ENCODE data around the gene RPL9. TPM values are rescaled to one million over a fixed set of nuclear protein-coding genes. Genes with fewer than 3 reads are reported as not detected.
A peak's percentile ranks its signal among the peaks of the same experiment; 100 is the strongest.

RPL9 gene
- total RNA-seq (2021; fragmentation: NEBNext Ultra II Directional; extraction: Animal tissue kit (Norgen Biotek cat#: 25700)) (1,161 and 1,163 TPM in 2 replicates), polyA plus RNA-seq (2011; rRNA removed) (427 and 1,184 TPM in 2 replicates), polyA minus RNA-seq (2011; rRNA and poly(A)+ RNA removed) (111 and 181 TPM in 2 replicates)
- polyA plus RNA-seq (2011; cell fraction: cytosol; rRNA removed): 1,821 TPM
- polyA plus RNA-seq (2011; cell fraction: nucleus; rRNA removed): 333 TPM
- polyA plus RNA-seq (2012, experiment 1 of 2): 826 to 1,542 TPM (median 1,147 TPM) in 4 replicates
- polyA plus RNA-seq (2012, experiment 2 of 2): 3,492 TPM
- polyA plus RNA-seq (2013, experiment 1 of 2): 2,151 TPM
- 2,199 TPM for polyA plus RNA-seq (2013, experiment 2 of 2)
- polyA minus RNA-seq (2011; cell fraction: cytosol; rRNA and poly(A)+ RNA removed): 653 TPM
- polyA minus RNA-seq (2011; cell fraction: nucleus; rRNA and poly(A)+ RNA removed): 338 TPM
- long read RNA-seq, experiment 1, transcript RPL9-203 (7 exons, 1,127 nt): major isoform, 131 of 191 reads
- long read RNA-seq, experiment 1, transcript RPL9-214 (8 exons, 2,354 nt): minor isoform, 9 of 191 reads
- long read RNA-seq, experiment 1, partial matches to known transcripts: 15 of 191 reads
- long read RNA-seq, experiment 1, other reads (novel, unspliced or antisense): 28 of 191 reads
- long read RNA-seq, experiment 2, transcript RPL9-214 (8 exons, 2,354 nt): minor isoform, 21 of 299 reads
- long read RNA-seq, experiment 2, transcript RPL9-203 (7 exons, 1,127 nt): major isoform, 237 of 299 reads
- long read RNA-seq, experiment 2, partial matches to known transcripts: 6 of 299 reads
- long read RNA-seq, experiment 2, other reads (novel, unspliced or antisense): 33 of 299 reads

DNA sequence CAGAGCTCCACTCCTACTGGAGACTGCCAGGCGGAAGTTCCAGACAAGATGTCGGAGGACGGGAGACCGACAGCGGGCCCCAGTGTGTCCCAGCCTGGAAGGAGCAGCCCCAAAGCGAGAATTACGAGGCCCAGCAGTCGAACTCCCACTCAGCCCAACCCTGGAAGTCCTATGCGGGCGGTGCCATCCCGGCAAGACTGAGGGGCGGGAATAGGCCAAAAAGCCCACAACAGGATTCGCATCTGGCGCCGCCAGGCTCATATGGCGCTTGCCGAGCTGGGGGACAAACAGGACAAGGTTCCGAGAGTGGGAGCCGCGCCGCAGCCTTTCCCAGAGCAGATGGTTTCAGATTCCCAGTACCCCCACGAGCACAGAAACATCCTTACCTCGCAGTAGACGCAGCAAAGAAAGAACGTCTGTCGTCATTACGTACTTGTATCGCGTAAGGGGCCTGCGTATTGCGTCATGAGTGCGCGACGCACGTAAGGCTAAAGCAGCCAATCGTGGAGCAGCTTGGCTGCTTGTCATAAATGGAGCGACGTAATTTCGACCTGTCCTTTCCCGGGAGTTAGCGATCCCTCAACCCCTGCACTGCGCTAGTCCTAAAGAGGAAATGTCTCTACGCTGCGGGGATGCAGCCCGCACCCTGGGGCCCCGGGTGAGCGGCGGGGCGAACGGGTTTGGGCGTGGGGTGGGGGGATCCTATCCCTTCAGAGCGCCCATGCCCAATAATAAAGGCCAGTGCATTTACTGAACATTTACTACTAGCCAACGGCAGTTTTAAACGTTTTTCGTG, at the start of gene RPL9, which contains the start of gene LIAS:
Gene RPL9 (minus strand): TSS at position 418 of the 796 bp plus-strand sequence. CDS start 483 bp downstream, outside the sequence.
Gene LIAS (plus strand): TSS at position 552 of the 796 bp plus-strand sequence. CDS start 62 bp downstream, at position 614.
- peaks cover 0 to 4% (median 2%) of the 10 kb centered on the region in 4 experiments; a peak in 2 of 7 replicates for H3K4me1 ChIP-seq (replicated peaks in 1 of 4; ENCODE audit: control insufficient read depth in 3 of 4, insufficient read depth in 4 of 4, low read length in 3 of 4)
- peak within 1 kb of the TSS; percentile 56 for H4K5ac ChIP-seq (ENCODE audit: insufficient read length, low read depth, low read length)
- H3K4ac ChIP-seq (replicated peaks; ENCODE audit: insufficient read length, low read depth, low read length): peak within 1 kb of the TSS; percentile 84
- no peak within 1 kb of the TSS for H3K23ac ChIP-seq (ENCODE audit: insufficient read length)
- H2BK120ac ChIP-seq (replicated peaks; ENCODE audit: low read depth, low read length): no peak within 1 kb of the TSS
- 2% methylated on average over 55 of the region's 55 CpGs; no CpG with 5 or more reads in 1 of the 2 experiments for WGBS, 2 experiments (ENCODE audit: extremely low coverage in 1 of 2, insufficient coverage in 1 of 2, insufficient read length in 1 of 2, insufficient replicate concordance in 2 of 2, low coverage in 1 of 2, low lambda C conversion rate in 2 of 2, missing lambda C conversion rate in 1 of 2)
- peak within 1 kb of the TSS; percentile 99; the same call in 1 of the 2 replicates for H4K8ac ChIP-seq (ENCODE audit: extremely low read depth, insufficient read depth, low read length)
- H3K23me2 ChIP-seq (ENCODE audit: low read depth, low read length): peaks cover 6% of the 10 kb centered on the region; the same call in 1 of the 2 replicates
- ChIA-PET CTCF (ENCODE audit: partially characterized antibody) (interaction anchor here (0.9 to 3.9 kb wide), 2 partner anchors 8 to 11 kb away, joined by 3 to 18 read pairs; no protein-coding TSS in a partner anchor), POLR2A (ENCODE audit: partially characterized antibody) (interaction anchor here (0.6 to 6.4 kb wide), 46 partner anchors 7 to 1303 kb away, joined by 3 to 133 read pairs (median 4); partner anchors contain the start of genes N4BP2, RFC1, SMIM14 and UBE2K)
- peak within 1 kb of the TSS; percentile 47; the same call in 1 of the 2 replicates for H2AFZ ChIP-seq (ENCODE audit: low read length)
- peak within 1 kb of the TSS; percentile 49; the same call in 1 of the 2 replicates for H3K18ac ChIP-seq (ENCODE audit: extremely low read depth, low read length)
- H3K4me2 ChIP-seq (ENCODE audit: insufficient read depth in 1 of 2, low read depth in 2 of 2, low read length in 2 of 2): peak within 1 kb of the TSS; percentile 82 to 87
- peak; percentile 98 for FAIRE-seq
- H2BK20ac ChIP-seq (ENCODE audit: low read length): no peak within 1 kb of the TSS
- no peaks in the 10 kb centered on the region; the same call in 1 of the 2 replicates for H3K79me1 ChIP-seq (ENCODE audit: low read depth, low read length)
- H2BK12ac ChIP-seq (ENCODE audit: low read depth, low read length): no peak within 1 kb of the TSS; the same call in 1 of the 2 replicates
- peak; percentile 96 for DNase-seq (ENCODE audit: low read depth in 1 of 2, low spot score in 2 of 2)
- peak within 1 kb of the TSS; percentile 89 for H2BK5ac ChIP-seq (ENCODE audit: low read depth, low read length)
- peaks cover 22 to 62% (median 42%) of the 10 kb centered on the region in 4 experiments for H3K36me3 ChIP-seq (ENCODE audit: control insufficient read depth in 2 of 4, insufficient read depth in 4 of 4, low read length in 3 of 4)
- peak within 1 kb of the TSS; percentile 76 to 95 (median 92) for H3K4me3 ChIP-seq (ENCODE audit: extremely low read depth in 1 of 4, insufficient read depth in 2 of 4, low read depth in 3 of 4, low read length in 4 of 4)
- 0 out of 2 replicates have a peak within 1 kb of the TSS, but pooled peaks have one; percentile 4 for H2AK5ac ChIP-seq (ENCODE audit: low read depth, low read length)
- no peak within 1 kb of the TSS for H3K14ac ChIP-seq (ENCODE audit: insufficient read length)
- peak within 1 kb of the TSS; percentile 94 for H3K27ac ChIP-seq (ENCODE audit: low read depth, low read length)
- peak within 1 kb of the TSS; percentile 1; the same call in 1 of the 2 replicates for H2BK15ac ChIP-seq (ENCODE audit: low read length)
- peaks cover 2 to 10% of the 10 kb centered on the region in 2 experiments for H4K20me1 ChIP-seq (replicated peaks in 1 of 2; ENCODE audit: control insufficient read depth in 1 of 2, insufficient read depth in 2 of 2, low read length in 2 of 2)
- H3K56ac ChIP-seq (replicated peaks; ENCODE audit: insufficient read length, low read depth, low read length): peak within 1 kb of the TSS; percentile 35
- H3K27me3 ChIP-seq (replicated peaks in 1 of 4; ENCODE audit: control insufficient read depth in 3 of 4, extremely low read depth in 1 of 4, insufficient read depth in 3 of 4, low read length in 3 of 4): no peaks in the 10 kb centered on the region
- H3K9ac ChIP-seq (replicated peaks in 1 of 4; ENCODE audit: extremely low read depth in 1 of 4, low read depth in 3 of 4, low read length in 3 of 4): peak within 1 kb of the TSS; percentile 85 to 99 (median 98)
- H4K91ac ChIP-seq (replicated peaks; ENCODE audit: insufficient read length, low read length): peak within 1 kb of the TSS; percentile 70
- peaks cover 0 to 45% of the 10 kb centered on the region in 2 experiments; a peak in 3 of 4 replicates for H3K79me2 ChIP-seq (ENCODE audit: control insufficient read depth in 1 of 2, insufficient read depth in 2 of 2, low read length in 2 of 2)
- H3K9me3 ChIP-seq (ENCODE audit: insufficient read depth in 2 of 2, low read depth in 1 of 2, low read length in 1 of 2): no peaks in the 10 kb centered on the region
- no peak for TF ChIP-seq KDM1A (IDR thresholded peaks at IDR 0.05; ENCODE audit: borderline replicate concordance, low read length)
- TF ChIP-seq CREB1 (IDR thresholded peaks at IDR 0.05): peak; percentile 100
- peak; percentile 26 to 87; a peak in 2 of 4 replicates for TF ChIP-seq SIN3A (conservative IDR thresholded peaks at IDR 0.05 in 1 of 2, IDR thresholded peaks at IDR 0.05 in 1 of 2; ENCODE audit: low read depth in 1 of 2, low read length in 2 of 2)
- no peak for TF ChIP-seq RNF2 (IDR thresholded peaks at IDR 0.05; ENCODE audit: borderline replicate concordance, low read depth, low read length, missing control alignments, poor library complexity, severe bottlenecking)
- TF ChIP-seq, protein P1, sequence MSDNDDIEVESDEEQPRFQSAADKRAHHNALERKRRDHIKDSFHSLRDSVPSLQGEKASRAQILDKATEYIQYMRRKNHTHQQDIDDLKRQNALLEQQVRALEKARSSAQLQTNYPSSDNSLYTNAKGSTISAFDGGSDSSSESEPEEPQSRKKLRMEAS (IDR thresholded peaks at IDR 0.05): peak; percentile 82
- no peak for TF ChIP-seq SIX5 (IDR thresholded peaks at IDR 0.05; ENCODE audit: low read depth, low read length)

All from H1 (cell line).